Tibial nerve (tissue), 4 donors: Measurements from ENCODE around the gene PARD3B. TPM values are rescaled to one million over a fixed set of nuclear protein-coding genes. Genes with fewer than 3 reads are reported as not detected.

Experiments
- DNase-seq, 2 donors: peaks; one replicate each; pipeline ENCODE4 v3.0.0-alpha.2; 2019; ENCODE audit warnings: low spot score in 2 of 2
- H3K27ac ChIP-seq, 4 donors: fragments of 200-600 bp; sonication (generic) in 3 of 4; one replicate each; pipeline ENCODE4 v1.5.1; 2017 to 2019; ENCODE audit warnings: mild to moderate bottlenecking in 1 of 4
- H3K27me3 ChIP-seq, 2 donors: fragments of 200-600 bp; sonication (generic) in 1 of 2; one replicate each; pipeline versions ENCODE4 v1.5.1 to v1.6.0; 2017 to 2019
- H3K36me3 ChIP-seq, 3 donors: fragments of 200-600 bp; sonication (generic); one replicate each; pipeline ENCODE4 v1.5.1; 2018 to 2019
- H3K4me1 ChIP-seq, 4 donors: fragments of 200-600 bp; sonication (generic) in 3 of 4; one replicate each; pipeline ENCODE4 v1.5.1; 2017 to 2019
- H3K4me3 ChIP-seq, 4 donors: fragments of 200-600 bp; sonication (generic) in 3 of 4; one replicate each; pipeline ENCODE4 v1.5.1; 2017 to 2019; ENCODE audit warnings: mild to moderate bottlenecking in 1 of 4, moderate library complexity in 1 of 4
- H3K9me3 ChIP-seq, 4 donors: fragments of 200-600 bp; sonication (generic) in 3 of 4; one replicate each; pipeline ENCODE4 v1.5.1; 2017 to 2019
- CTCF ChIP-seq, 5 experiments: fragments of 200-600 bp in 3 of 5; fragments of 450-650 bp in 2 of 5; sonication (generic) in 3 of 5; IDR thresholded peaks; one replicate each; pipeline ENCODE4 v1.5.1; 2016 to 2019; ENCODE audit warnings: antibody characterized with exemption in 5 of 5, mild to moderate bottlenecking in 3 of 5, moderate library complexity in 2 of 5
- EP300 ChIP-seq, 2 donors: sonication (generic); formaldehyde crosslinking; IDR thresholded peaks; one replicate each; pipeline ENCODE4 v1.6.1; 2017; ENCODE audit warnings: antibody characterized with exemption in 2 of 2, mild to moderate bottlenecking in 1 of 2
- POLR2A ChIP-seq, 2 donors: fragments of 450-650 bp; IDR thresholded peaks; one replicate each; pipeline ENCODE4 v1.6.1; 2017; ENCODE audit warnings: antibody characterized with exemption in 2 of 2, mild to moderate bottlenecking in 2 of 2, moderate library complexity in 2 of 2
- WGBS, 2 donors: methylation state at CpG; one replicate each; pipeline ENCODE4 v1.1.5; 2018; 5-methylcytosine and 5-hydroxymethylcytosine counted together
- total RNA-seq, 4 donors: library from RNA; depleted of rRNA; stranded (reverse); fragments of >200 nt; gene quantifications; one replicate each; pipeline ENCODE4 v1.1.0, GENCODE V29; 2016

PARD3B gene
- total RNA-seq, 4 donors from 2014 or later = 47.4 to 101 (median 64.8) TPM

- Histone ChIP-seq H3K4me3 (no peak overlapping the region), H3K27ac (no peak overlapping the region), H3K9me3 (no peaks in the 10 kb centered on the region), H3K36me3 (no peaks in the 10 kb centered on the region), H3K27me3 (no peaks in the 10 kb centered on the region), H3K4me1 (peaks cover 0 to under 1% (median 0%) of the 10 kb centered on the region in 4 donors)
- 30 to 36% methylated on average over 1 of the region's 1 CpG for WGBS, 2 donors
- no peak for DNase-seq
- TF ChIP-seq EP300 (IDR thresholded peaks at IDR 0.05) (no peak), CTCF (IDR thresholded peaks at IDR 0.05) (no peak), POLR2A (IDR thresholded peaks at IDR 0.05) (no peak)
Measured at GRCh38 chr2:205261516-205262020, 716.3 kb downstream of the PARD3B start.

DNA sequence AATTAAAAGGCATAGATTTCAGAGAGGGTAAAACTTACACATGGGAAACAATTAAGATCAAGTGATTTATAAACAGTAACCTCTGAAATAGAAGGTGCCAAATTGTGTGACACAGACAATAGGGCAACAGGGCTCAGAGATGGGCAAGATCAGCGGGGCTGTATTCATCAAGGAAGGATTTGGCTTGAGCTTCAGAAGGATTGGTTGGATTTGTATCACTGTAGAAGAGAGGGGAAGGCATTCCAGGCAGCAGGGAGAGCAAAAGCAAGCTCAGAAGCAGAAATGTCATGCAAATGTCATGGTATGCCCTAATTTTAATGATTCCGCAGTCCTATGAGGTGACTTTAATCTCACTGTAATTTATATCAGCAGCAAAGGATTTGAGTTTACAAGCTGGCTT lies 722.0 kb downstream of the PARD3B start:
- 93 to 94% methylated on average over 2 of the region's 2 CpGs for WGBS, 2 donors
- no peak overlapping the region for H3K4me3 ChIP-seq
- no peak for TF ChIP-seq EP300 (IDR thresholded peaks at IDR 0.05)
- TF ChIP-seq CTCF (IDR thresholded peaks at IDR 0.05) = no peak
- no peak for TF ChIP-seq POLR2A (IDR thresholded peaks at IDR 0.05)
- no peaks in the 10 kb centered on the region for H3K36me3 ChIP-seq
- DNase-seq = no peak
- no peaks in the 10 kb centered on the region for H3K27me3 ChIP-seq
- peaks cover 0 to 4% (median 0%) of the 10 kb centered on the region in 4 donors for H3K4me1 ChIP-seq
- H3K27ac ChIP-seq = no peak overlapping the region
- no peaks in the 10 kb centered on the region for H3K9me3 ChIP-seq

GRCh38 chr2:205270689-205271088 lies 725.4 kb downstream of the PARD3B start:
- Histone ChIP-seq H3K4me3 (no peak overlapping the region), H3K36me3 (no peaks in the 10 kb centered on the region), H3K4me1 (peaks cover 0 to 4% (median 0%) of the 10 kb centered on the region in 4 donors), H3K9me3 (no peaks in the 10 kb centered on the region), H3K27me3 (no peaks in the 10 kb centered on the region), H3K27ac (no peak overlapping the region)
- TF ChIP-seq CTCF (IDR thresholded peaks at IDR 0.05) (no peak), POLR2A (IDR thresholded peaks at IDR 0.05) (no peak), EP300 (IDR thresholded peaks at IDR 0.05) (no peak)
- DNase-seq = no peak
- WGBS, 2 donors = 55% methylated on average over 4 of the region's 4 CpGs

- no peaks in the 10 kb centered on the region for H3K4me1 ChIP-seq
- 36 to 66% methylated on average over 2 of the region's 2 CpGs for WGBS, 2 donors
- TF ChIP-seq POLR2A (IDR thresholded peaks at IDR 0.05) = no peak
Measured at GRCh38 chr2:205273148-205273547, 727.9 kb downstream of the PARD3B start.

DNA sequence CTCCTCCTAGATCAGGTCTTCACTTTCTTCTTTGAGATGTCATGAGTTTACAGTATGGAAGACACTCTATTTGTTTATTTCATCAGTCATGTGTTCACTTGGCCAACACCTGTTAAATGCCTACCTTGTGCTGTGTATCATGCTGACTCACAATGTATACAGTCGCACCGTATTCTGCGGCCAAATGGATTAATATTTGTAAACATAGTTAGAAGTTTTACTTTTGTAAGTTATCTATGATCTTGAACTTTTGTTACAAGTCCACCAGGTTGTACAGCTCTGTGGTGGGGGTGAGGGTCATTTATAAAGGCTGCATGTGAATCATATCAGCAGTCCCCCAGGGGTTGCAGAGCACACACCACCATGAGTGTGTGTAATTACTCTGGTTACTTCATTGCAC lies 728.4 kb downstream of the PARD3B start:
- H3K9me3 ChIP-seq = no peaks in the 10 kb centered on the region
- WGBS, 2 donors = 88 to 97% methylated on average over 3 of the region's 3 CpGs
- no peaks in the 10 kb centered on the region for H3K36me3 ChIP-seq
- H3K4me3 ChIP-seq = no peak overlapping the region
- DNase-seq = no peak
- H3K27ac ChIP-seq = no peak overlapping the region
- no peaks in the 10 kb centered on the region for H3K4me1 ChIP-seq
- no peaks in the 10 kb centered on the region for H3K27me3 ChIP-seq
- TF ChIP-seq CTCF (IDR thresholded peaks at IDR 0.05) = no peak
- TF ChIP-seq POLR2A (IDR thresholded peaks at IDR 0.05) = no peak
- no peak for TF ChIP-seq EP300 (IDR thresholded peaks at IDR 0.05)

More at GRCh38 chr2:205273148-205273547, 727.9 kb downstream of the PARD3B start:
- Histone ChIP-seq H3K27me3 (no peaks in the 10 kb centered on the region), H3K27ac (no peak overlapping the region), H3K36me3 (no peaks in the 10 kb centered on the region), H3K4me3 (no peak overlapping the region), H3K9me3 (no peaks in the 10 kb centered on the region)
- no peak for DNase-seq

DNA sequence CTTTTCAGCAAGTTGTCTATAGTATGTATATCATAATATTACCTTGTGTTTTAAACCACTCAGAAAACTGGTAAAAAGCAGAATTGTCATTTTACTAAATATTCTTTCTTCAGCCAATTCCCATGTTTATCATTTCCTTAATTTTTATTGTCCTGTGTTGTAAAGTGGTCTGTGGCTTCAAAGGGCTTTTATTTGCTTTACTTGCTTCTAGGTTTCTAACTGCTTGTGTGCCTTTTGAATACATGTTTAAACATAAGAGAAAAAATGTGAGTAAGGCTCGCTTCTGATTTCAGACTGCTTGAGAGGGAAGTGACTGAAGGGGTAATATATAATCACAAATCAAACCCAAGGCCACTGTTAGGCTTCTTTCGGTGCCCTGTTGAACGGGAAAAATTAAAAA lies 729.5 kb downstream of the PARD3B start:
- Histone ChIP-seq H3K27ac (no peak overlapping the region), H3K9me3 (no peaks in the 10 kb centered on the region), H3K27me3 (no peaks in the 10 kb centered on the region), H3K36me3 (no peaks in the 10 kb centered on the region), H3K4me1 (peaks cover 0 to 5% (median 0%) of the 10 kb centered on the region in 4 donors), H3K4me3 (no peak overlapping the region)
- DNase-seq = no peak
- WGBS, 2 donors = 42 to 52% methylated on average over 3 of the region's 3 CpGs
- TF ChIP-seq EP300 (IDR thresholded peaks at IDR 0.05) (no peak), CTCF (IDR thresholded peaks at IDR 0.05) (no peak), POLR2A (IDR thresholded peaks at IDR 0.05) (no peak)
